Activated CD4-positive, alpha-beta T cell treated with anti-CD3 and anti-CD28 coated beads for 48 hours (primary cell): ENCODE results near the gene RHOV.

ENCODE experiments used
- DNase-seq: peaks from one replicate; pipeline ENCODE4 v3.0.0-alpha.2; 2020

RHOV gene, protein sequence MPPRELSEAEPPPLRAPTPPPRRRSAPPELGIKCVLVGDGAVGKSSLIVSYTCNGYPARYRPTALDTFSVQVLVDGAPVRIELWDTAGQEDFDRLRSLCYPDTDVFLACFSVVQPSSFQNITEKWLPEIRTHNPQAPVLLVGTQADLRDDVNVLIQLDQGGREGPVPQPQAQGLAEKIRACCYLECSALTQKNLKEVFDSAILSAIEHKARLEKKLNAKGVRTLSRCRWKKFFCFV

GRCh38 chr15:40873694-40874561 lies at the start of gene RHOV:
Gene RHOV, minus strand, starts transcription at chr15:40874234. Its CDS starts 95 bp downstream, at chr15:40874139.
- peak; percentile 68 for DNase-seq

DNA sequence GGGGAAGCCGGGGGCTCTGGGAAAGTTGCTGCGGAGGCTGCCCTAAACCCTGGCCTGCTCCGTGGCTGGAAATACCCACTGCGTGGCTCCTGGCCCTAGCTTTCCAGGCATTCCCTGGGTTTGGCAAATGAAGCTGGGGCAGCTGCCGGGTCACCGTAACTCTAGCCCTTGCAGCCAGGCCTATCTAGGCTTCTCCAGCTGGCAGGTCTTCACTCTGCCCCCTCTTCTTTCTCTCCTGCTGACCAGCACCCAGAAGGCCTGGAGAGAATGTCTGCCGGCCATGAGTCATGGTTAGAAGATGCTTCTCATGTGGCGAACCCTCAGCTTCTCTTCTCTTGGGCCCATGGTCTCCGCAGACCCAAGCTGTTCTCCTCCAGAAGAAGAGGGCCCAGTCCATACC lies 49.5 kb upstream of the RHOV start:
- DNase-seq, result no peak

- DNase-seq, result no peak
Measured at GRCh38 chr15:40922608-40923005, 48.6 kb upstream of the RHOV start.

DNA sequence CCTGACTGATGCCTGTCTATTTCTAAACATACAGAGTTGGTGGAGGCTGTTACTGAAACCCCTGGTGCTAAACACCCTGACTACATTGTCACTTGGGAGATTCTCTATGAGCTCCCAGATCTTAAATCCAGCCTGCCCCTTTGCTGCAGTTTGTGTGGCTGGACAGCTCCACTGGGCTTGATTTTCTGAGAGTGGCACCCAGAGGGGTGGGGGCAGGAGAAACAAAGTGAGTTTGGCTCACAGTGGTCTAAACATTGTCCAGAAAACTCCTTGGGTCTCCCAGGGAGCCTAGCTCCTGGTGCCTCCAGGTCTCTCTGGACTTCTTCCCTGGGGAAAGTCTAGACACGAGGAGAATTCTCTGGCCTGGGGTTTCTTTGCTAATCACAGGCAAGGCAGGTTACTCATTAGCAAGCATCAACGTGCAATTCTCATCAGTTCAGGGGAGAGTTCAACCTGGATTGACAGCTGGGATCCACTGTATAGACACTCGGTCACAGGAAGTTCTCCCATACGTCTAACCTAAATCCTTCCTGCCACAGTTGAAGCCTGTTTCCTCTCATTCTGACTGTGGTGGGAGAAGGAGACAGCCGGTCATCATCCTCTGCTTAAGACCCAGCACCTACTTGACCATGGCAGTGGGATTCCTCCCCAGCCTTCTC lies 48.0 kb upstream of the RHOV start:
- DNase-seq, result no peak

DNA sequence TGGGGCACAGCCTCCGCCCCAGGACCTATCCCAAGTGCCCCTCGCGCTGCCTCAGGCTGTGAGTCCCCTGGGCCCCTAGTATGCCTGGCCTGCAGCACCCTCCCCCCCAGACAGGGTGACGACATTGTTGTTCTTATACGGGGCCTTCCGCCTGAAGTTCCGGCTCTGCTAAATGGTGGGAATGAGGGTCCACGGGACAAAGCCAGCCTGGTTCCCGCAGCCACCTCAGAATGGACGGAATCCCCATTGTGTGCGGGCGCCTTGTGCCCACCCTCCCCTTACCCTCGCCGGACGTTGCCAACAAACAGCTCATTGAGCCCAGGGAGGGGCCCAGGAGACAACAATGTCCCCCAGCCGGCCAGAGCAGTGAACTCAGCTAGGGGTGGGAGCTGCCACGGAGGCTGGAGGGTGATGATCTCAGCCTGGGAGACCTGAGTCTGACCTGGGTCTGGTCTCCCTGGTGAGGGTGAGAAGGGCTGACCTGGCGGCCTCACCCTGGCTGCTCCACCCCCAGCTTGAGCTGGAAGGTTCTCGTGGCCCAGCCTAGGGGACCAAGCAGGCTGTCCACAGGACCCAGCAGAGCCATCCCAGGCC lies 44.9 kb upstream of the RHOV start:
- DNase-seq, result no peak

DNA sequence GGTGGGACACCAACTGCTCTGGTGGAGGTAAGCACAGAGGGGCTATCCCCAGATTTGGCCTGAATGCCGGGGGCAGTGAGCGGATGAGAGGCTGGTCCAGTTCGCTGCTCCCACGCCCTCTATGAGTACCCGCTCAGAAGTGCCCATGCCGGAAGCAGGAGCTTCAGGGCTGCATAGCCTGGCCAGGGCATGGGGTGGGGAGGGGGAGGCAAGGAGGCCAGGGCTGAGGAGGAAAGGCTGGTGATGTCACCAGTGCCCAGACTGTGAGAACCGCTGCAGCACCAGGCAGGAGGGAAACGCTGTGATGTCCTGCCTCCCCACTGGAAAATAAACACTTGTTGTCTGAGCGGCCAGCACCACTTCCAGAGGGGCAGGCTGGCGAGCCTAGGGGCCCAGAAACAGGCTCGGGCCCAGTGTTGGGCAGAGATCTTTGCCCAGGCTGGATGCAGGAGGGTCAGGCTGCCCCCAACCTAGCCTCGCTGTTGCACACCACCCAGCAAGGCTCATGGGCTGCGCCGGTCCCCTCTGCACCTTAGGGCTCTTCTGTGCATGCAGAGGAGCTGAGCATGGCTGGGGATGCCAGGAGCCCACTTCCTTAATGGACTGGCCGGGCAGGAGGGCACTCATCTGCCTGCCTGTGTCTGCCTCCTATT lies 44.2 kb upstream of the RHOV start:
- no peak for DNase-seq

- DNase-seq, result no peak
Measured at GRCh38 chr15:40917585-40917984, 43.6 kb upstream of the RHOV start.

DNA sequence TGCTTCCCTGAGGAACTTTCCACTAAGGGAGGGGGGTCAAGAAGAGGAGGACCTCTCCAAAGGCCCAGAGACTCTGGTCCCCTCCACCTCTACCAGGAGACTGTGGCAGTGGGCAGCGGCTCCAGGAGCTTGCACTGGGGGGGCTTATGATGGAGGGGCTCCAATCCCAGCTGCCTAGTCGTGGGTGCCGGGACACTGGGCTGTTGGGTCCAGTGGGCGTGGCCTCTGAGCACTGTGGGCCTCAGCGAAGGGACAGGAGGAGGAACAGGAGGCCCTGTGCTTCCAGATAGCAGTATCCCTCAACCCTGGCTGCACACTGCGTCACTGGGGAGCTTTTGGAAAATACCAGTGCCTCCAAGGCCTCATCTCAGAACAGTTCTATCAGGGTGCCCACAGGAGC lies 41.6 kb upstream of the RHOV start:
- no peak for DNase-seq

GRCh38 chr15:40915116-40915661 lies 41.2 kb upstream of the RHOV start:
- no peak for DNase-seq

DNA sequence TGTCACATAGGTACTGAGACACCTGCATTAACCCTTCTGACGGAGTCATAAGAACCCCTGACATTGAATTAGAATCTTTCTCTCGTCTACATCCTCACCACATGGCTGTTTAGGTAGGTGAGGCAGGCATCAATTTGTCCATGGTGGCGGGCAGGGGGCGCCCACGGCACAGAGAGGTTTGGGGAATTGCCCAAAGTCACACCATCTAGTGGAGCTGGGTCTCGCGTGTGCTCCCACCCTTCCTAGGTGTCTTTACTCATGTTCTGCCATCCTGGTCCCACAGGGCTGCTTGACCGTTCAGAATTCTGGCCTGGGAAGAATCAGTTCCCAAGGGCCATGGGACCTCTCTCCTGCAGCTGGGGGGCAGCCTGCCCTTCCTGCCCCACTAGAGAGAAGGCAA lies 40.5 kb upstream of the RHOV start:
- DNase-seq, result no peak

DNA sequence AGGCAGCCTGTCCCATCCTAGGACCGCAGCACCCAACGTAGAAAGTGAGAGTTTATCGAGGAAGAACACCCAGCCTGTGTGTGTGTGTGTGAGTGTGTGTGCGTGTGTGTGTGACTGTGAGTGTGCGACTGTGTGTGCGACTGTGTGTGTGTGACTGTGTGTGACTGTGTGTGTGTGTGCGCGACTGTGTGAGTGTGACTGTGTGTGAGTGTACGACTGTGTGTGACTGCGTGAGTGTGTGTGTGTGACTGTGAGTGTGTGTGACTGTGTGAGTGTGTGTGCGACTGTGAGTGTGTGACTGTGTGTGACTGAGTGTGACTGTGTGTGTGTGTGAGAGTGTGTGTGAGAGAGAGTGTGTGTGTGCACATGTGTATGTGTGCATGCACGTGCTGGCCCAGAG lies 40.0 kb upstream of the RHOV start:
- no peak for DNase-seq

DNA sequence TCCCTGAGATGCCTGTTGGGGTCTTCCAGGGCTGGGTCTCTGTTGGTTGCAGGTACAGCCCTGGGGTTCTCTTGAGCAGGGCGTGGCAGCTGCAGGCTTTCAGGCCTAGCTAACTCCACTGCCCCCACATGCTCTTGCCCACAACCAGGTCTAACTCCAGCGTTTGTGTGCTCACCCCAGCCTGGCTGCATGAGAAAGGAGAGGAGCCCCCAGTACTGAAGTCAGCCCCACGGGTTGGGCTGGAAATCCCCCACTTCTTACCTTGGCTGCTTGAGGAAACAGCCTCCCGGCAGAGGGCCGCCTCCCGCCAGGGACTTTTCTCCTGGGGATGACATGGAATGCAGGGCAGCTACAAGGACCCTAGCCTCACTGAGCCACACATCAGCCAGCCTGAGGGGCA lies 38.4 kb upstream of the RHOV start:
- no peak for DNase-seq

DNA sequence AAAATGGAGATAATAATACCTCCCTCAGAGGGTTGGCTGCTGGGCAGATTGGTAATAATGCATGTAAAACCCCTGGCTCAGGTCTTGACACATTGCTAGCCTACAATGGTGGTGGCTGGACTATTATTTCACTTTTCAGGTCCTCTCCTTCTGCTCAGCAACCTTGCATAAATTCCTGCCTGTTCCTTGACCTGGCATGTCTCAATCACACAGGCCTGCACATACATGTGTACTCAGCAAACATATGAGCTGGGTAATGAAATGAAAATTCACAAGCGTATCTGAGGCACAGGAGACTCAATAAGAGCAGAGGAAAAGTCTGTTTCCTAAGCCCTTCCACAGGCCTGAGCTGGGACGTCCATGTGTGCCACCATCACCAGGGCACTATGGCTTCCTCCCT lies 37.7 kb upstream of the RHOV start:
- DNase-seq, result no peak

DNA sequence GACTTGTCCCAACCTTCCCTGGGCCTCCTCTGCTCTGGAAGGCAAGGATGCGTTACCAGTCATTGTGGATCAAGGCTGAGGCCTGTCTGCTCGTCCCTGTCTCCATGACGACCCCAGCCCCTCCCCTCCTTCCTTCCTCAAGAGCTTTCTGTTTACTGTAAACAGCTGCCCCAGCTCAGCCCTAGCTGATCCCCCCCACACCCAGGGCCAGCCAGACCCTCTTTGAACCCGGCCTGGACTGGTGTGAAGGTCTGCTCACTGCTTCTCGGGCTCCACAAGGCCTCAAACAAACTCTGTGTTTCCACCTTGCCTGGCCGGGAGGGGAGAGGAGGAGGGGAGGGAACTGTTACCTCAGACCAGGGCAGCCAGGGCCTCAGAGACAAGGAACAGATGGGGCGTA lies 37.1 kb upstream of the RHOV start:
- DNase-seq, result no peak

- no peak for DNase-seq
Measured at GRCh38 chr15:40909662-40910630, 35.9 kb upstream of the RHOV start.

- DNase-seq, result no peak
Measured at GRCh38 chr15:40908095-40908494, 34.1 kb upstream of the RHOV start.

GRCh38 chr15:40906991-40907802 lies 33.2 kb upstream of the RHOV start:
- DNase-seq, result peak; percentile 74

DNA sequence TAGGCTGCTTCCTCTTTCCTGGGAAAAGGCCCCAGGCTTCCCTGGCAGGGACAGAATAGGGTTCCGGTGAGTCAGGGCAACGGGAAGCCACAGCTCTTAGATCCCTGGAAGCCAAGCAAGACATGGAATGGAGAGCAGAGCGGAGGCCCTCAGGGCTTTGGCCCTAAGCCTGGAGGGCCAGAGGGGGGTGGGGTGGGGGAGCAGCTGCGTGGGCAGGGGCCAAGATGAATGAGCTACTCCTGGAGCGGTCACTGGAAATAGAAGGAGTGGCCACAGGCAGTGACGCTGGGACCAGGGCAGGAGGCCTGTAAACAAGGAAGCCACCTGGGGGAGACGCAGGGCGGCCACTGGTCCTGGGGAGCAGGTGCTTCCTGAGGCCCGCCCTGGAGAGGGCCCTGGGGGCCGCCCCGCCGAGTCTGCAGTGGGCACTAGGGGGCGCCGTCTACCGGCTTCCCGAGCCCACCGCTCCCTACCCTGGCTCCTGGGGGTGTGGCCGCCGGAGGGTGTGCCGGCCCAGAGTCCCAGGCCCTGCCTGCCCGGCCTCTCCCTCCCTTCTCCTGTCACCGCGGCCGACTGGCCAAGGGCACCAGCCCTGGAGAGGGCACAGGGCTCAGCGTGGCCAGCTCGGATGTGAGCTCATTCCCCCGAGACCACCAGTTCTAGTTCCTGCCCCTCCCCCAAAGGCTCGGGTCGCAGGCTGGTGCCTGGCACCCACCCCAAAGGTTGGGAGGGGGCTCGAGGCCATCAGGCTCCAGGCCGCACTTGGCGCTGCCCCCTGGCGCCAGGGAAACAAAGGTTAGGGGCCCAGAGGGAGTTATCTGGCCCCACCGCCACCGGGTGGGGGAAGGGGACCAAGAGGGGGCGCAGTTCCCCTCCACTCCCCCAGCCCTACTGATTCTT lies 32.3 kb upstream of the RHOV start:
- peak; percentile 88 for DNase-seq

DNA sequence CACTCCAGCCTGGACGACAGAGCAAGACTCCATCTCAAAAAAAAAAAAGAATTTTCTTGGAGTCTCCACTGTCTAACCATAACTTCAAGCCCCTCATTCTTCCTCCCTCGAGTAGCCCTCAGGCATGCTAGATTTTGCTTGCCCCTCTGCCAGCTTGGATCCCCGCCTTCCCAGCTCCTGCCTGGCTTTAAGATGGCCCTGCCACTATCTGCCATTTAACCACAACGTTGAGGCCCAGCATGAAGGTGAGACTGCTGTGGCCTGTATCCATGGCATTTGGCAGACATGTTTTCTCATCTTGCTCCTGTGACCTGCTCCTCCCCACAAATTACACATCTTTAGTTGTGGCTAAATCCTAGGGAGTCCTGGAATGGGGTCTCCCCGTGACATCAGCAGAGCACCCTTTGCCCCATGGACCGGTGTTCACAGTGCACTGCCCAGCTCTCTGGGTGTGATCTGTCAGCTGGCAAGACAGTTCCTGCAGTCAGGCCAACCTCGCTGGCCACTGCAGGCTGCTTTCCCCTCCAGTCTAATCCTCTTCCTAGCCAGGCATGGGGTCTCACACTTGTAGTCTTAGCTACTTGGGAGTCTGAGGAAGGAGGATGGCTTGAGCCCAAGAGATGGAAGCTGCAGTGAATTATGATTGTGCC lies 30.6 kb upstream of the RHOV start:
- no peak for DNase-seq
